SW 1271 (cell line): ENCODE measurements around the gene DVL1.
A peak's percentile ranks its signal among the peaks of the same experiment; 100 is the strongest.

Experiments
- DNase-seq, 2 experiments: peaks; one replicate each; lab custom pipeline; 2025; lab: John Stamatoyannopoulos, UW

The DVL1 gene

GRCh38 chr1:1296070-1297061, 52.9 kb downstream of the DVL1 start:
- no peak for DNase-seq

- no peak for DNase-seq
Observed at GRCh38 chr1:1295154-1295923, 53.9 kb downstream of the DVL1 start.

GRCh38 chr1:1294250-1294890, 54.8 kb downstream of the DVL1 start:
- DNase-seq: no peak

- DNase-seq: no peak
Observed at GRCh38 chr1:1293263-1294249, 55.7 kb downstream of the DVL1 start.

- DNase-seq: no peak
Observed at GRCh38 chr1:1292851-1293250, 56.4 kb downstream of the DVL1 start.

- no peak for DNase-seq
Observed at GRCh38 chr1:1292442-1292779, 56.8 kb downstream of the DVL1 start.

- DNase-seq: peak in 1 of 2 experiments; percentile 36
Observed at GRCh38 chr1:1291548-1292441, 57.4 kb downstream of the DVL1 start.

- DNase-seq: no peak
Observed at GRCh38 chr1:1291023-1291528, 58.1 kb downstream of the DVL1 start.

GRCh38 chr1:1290238-1290731, 58.9 kb downstream of the DVL1 start:
- peak in 1 of 2 experiments; percentile 29 for DNase-seq

GRCh38 chr1:1287288-1288110, 61.7 kb downstream of the DVL1 start:
- DNase-seq: no peak

GRCh38 chr1:1286313-1287261, 62.6 kb downstream of the DVL1 start:
- no peak for DNase-seq

- no peak for DNase-seq
Observed at GRCh38 chr1:1285611-1286311, 63.5 kb downstream of the DVL1 start.
